Measurements from ENCODE around the gene DSC3.

Gene DSC3

DNA sequence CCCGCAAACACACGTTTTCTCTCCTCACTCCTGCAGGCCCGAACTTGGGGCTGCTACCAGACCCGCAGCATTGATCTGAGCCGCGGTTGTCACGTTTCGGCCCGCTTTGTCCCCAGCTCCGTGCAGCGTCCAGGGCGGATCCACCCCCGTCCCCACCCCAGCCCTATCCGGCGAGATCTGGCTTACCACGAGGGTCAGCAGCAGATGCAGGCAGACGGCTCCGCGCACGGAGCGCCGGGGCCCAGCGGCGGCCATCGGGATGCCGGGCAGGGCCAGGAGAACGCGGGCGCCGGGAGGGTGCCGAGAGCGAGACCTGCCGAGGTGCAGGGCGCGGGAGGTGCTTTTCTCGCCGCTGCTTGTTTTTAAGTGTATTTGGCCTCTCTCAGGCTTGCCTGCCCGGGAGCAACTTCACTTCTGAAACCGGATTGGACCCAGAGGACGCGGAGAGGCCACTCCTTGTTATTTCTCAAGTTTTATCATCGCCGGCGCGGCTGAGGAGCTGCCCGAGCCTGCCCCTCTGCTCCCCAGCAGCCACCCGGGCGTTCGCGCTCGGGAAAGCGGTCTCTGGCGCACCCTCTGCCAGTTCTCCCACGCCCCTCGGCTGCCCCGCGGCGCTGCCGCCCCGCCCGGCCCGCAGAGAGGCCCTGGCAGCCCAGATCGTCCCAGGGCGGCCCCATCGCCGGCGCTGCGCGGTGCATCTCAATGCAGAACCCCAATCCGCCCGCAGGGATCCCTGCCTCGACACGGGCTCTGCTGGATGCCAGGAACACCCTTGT is at the start of gene DSC3:
DSC3 (minus strand) TSS at position 337 of the 776 bp plus-strand sequence; CDS start at position 255, 82 bp downstream.
- DNase-seq = no peak

GRCh38 chr18:31091350-31091749 is 48.8 kb upstream of the DSC3 start:
- DNase-seq = no peak

DNA sequence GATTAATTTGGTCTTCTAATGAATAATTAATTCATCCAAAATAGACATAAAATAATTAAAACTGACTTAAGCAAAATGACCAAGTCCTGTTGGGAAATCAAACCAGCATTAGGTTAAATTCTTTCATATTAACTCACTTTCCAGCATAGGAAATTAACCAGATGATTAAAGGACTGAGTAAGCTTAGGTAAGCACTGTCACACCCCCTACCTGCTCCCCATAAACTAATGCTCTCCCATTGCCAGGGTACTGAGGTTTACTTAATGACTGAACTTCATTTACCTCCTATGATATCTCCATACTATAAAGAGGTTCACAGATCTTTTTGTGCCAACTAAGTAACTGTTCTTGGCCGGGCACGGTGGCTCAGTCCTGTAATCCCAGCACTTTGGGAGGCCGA is 46.0 kb upstream of the DSC3 start:
- DNase-seq = no peak

GRCh38 chr18:31079973-31080372 is 37.4 kb upstream of the DSC3 start:
- DNase-seq = no peak

DNA sequence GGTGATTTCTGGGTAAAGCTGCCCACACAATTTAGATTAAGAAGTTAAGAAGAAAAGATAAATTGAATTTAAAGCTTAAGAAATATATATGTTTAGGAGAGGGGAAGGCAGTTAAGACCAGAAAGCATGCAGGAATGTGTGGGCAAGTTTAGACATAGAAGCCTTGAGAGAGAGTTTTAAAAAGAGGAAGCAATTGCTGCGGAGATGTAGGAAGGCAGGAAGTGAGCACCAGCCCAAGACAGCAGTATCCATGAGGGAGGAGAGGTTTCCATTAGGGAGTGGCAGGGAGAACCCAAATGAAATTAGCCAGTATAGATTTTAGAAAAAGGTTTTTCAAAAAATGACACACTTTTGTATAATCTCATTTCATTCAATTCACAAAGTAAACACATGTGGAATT is 35.3 kb upstream of the DSC3 start:
- no peak for DNase-seq

DNA sequence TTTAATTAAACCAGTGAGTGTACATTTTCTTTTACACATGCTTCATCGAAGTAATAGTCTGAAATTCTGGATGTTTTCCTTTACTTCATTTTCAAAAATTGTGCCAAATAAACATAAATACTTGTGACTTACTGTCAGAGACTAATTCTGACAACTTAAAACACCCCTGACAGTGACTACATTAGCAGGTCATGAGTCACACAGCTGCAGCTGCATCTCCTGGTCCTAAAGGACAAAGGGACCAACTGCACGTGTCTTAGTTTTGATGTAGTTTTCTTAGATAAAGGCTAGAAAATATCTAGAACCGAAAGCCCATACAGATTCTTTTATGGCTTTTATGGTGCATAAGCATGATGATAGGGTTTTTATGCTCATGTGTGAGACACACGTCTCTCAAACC is 29.6 kb upstream of the DSC3 start:
- no peak for DNase-seq

- DNase-seq = no peak
Observed at GRCh38 chr18:31070206-31070605, 27.7 kb upstream of the DSC3 start.

- DNase-seq = no peak
Observed at GRCh38 chr18:31066266-31066665, 23.7 kb upstream of the DSC3 start.

GRCh38 chr18:31065036-31065773 is 22.7 kb upstream of the DSC3 start:
- DNase-seq = no peak

DNA sequence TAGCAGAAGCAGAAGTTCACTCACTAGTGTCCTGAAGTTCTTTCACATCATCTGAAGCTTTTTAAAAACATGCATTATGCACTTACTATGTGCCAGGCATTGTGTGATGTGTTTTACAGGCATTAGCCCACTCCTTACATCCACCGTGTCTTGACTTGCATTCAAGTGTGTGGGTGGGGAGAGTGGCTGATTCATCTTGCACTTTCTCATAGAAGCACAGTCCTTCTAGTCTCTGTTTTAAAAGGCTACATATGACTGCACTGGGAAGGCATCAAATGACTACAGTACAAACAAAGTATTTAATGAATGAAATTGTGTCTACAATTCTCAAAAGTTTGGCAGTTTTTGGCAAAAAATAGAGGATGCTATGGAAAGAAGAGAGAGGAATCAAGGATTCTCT is 21.6 kb upstream of the DSC3 start:
- DNase-seq = no peak

GRCh38 chr18:31061945-31062344 is 19.4 kb upstream of the DSC3 start:
- no peak for DNase-seq

GRCh38 chr18:31058897-31059296 is 16.4 kb upstream of the DSC3 start:
- DNase-seq = no peak

GRCh38 chr18:31057917-31058316 is 15.4 kb upstream of the DSC3 start:
- DNase-seq = no peak

DNA sequence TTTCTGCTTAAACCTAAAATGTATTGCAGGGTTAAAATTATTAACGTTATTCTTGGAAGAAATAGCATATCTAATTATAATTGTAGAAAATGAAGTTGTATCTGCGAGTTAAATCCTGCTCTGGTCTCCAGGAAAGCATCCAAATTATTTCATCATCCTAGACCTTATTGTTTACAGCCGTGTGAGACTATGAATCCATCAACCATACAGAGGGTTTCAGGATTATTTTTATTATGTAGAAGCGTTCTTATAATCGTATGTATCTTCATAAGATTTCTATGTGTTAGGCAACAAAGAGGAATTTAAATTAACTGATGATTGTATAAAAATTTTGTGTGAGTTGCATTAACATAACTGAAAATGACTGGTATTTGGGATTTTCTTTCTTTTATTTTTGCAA is 14.5 kb upstream of the DSC3 start:
- DNase-seq = no peak

GRCh38 chr18:31056296-31056695 is 13.8 kb upstream of the DSC3 start:
- DNase-seq = no peak

- no peak for DNase-seq
Observed at GRCh38 chr18:31050635-31051034, 8.1 kb upstream of the DSC3 start.

DNA sequence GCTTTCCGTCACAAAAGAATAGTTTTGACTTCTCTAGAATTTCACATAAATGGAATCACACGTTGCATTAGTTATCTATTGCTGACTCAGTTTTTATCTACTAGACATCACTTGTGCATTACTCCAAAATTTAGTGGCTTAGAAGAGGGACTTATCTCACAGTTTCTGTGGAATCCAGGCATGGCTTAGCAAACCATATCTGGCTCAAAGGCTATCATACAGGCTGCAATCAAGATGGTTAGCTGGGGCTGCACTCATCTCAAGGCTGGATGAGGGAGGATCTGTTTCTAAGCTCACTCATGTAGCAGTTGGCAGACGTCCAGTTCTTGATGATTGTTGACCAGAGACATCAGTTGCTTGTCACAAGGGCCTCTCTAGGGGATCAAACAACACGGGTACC is 6.6 kb upstream of the DSC3 start:
- DNase-seq = no peak

- DNase-seq = no peak
Observed at GRCh38 chr18:31048216-31048615, 5.7 kb upstream of the DSC3 start.

DNA sequence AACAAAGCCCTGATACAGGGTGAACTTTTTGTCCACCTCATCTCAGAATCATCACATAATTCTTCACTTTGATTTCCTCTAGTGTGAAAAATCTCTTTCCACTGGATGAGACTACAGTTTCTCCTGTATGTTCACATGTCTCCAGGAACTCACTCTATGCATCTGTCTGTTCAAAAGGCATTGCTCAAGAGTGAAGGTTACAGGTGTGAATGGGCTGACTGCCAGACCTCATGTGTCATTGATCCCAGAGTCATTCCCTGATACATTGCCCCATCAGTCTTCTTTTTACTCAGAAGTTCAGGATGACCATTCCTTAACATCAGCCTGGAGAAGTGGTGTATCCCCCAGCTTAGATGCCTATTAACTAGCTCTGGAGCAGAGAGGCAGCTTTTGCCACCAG is 4.4 kb upstream of the DSC3 start:
- no peak for DNase-seq

DNA sequence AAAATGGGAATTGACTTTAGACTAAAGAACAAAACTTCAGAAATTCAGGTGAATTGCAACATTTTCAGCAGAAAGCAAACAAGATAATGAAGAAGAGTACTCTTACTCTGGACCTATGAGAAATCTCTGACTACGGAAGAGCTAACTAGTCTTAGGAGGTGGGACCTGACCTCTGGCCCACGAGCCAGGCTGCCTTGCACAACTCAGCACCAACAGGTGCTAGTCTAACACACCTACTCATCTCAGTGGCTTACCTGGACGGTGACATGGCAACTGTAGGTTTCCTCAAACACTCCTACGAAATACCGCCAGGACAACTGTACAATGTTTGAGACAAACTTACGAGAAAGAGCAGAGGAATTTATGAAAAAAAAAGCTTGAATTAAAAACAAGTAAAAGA is 3.1 kb upstream of the DSC3 start:
- no peak for DNase-seq

GRCh38 chr18:31044926-31045325 is 2.4 kb upstream of the DSC3 start:
- no peak for DNase-seq

DNA sequence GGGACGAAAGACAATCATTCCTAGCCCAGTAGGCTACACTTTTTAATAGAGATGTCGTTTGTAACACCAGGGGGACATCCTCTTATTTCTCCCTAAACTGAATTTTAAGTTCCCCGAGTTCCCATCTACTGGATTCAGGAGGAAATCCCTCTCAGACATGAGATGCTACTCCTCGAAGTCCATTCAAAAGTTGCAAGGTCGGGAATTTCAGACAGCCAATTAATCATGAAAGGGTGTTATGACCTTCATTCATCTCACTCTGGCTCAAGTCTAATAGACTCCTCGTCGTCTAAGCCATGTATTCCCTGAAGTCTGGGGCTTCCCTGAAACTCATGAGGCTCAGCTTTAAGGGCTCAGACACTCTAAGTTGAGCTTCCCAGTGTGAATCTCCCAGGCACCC is 1.2 kb upstream of the DSC3 start:
- no peak for DNase-seq

DNA sequence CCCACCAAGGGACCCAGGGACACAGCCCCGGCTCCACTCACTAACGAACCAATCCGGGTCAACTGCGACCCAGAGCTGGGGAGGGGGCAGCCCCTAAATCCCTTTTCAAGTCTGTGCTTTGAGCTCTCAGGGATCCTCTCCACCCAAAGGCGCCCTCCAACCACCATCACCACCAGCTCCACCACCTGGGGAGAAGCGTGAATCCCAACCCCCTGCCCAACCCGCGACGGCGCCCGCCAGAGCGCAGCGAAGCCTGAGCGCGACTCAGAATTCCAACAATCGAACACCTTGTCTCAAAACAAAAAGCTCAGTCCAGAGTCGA is 497 bp downstream of the DSC3 start:
- no peak for DNase-seq

DNA sequence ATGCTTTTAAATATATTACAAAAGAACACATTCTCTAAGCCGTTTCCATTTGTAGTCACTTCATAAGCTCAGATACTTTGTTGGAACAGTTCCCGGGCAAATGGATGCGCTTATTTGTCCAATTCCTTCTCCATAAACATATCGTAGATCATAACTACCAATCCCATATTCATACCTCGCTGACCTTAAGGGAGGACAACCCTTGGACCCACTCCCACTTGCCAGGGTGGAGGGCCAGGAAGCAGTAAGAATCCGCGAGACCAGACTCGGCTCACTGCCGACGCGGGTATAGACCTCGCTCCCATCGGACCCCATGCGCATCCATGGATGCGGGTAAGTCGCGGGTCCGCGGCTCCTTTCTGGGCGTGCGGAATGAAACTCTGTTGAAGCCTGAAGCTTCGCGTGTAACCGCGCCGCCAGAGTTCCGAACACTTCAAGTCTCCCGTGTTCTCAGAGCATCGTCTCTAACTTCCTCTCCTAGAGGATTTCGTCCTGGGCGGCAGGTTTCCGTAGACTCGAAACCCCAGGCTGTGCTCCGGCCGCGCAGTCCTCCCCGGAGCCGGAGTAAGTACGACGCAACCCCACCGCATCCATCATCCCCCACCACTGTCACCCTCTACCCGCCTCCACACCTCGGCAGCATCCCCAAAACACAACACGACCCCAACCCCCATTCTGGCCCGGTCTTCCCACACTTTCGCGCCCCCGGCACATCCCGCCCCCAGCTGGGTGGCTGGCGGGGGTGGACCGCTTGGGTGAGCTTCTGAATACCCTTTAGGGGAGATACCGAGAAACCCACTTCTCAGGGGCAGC is 1.1 kb downstream of the DSC3 start:
- DNase-seq = no peak
